ENCODE measurements around the gene SAPCD2. TPM values are rescaled to one million over a fixed set of nuclear protein-coding genes. Genes with fewer than 3 reads are reported as not detected.
"Not testable (repeated sequence)": the region's sequence is repeated elsewhere in the genome, so short reads cannot be mapped to it uniquely, and the experiment has no call there.

SAPCD2 gene
- total RNA-seq, 1 donor from 2014 or later = 1.2 TPM

GRCh38 chr9:137066096-137066861 lies 4.1 kb downstream of the SAPCD2 start:
- DNase-seq (ENCODE audit: low spot score in 2 of 2) (no peak), FAIRE-seq (no peak)

DNA sequence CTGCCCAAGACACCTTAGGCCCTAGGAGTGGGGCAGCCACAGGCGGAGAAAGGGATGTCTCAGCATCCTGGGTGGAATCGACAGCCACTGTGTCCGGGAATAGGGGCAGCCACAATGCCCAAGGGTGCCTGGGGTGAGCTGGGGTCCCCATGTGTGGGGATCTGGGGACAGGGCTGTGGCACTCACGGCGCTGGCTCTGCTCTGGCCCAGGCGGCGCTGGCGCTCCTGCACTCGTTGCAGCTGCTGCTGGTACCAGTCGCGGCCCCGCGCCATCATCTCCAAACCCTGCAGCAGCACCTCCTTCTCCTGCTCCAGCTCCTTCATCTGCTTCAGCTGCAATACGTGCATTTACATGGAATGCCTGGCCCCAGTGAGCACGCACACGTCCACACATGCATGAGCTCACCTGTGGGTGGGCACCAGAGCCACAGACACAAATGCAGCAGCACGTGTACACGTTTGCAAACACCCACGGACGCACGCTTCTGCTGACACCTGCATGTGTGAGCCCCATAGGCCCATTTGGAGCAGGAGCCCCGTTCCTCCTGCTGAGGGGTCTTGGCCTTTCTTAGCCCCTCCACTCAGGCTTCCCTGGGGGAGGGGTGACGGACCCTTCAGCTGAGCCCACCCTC lies 4.9 kb downstream of the SAPCD2 start:
- no peak for DNase-seq (ENCODE audit: low spot score in 2 of 2)
- no peak for FAIRE-seq

DNA sequence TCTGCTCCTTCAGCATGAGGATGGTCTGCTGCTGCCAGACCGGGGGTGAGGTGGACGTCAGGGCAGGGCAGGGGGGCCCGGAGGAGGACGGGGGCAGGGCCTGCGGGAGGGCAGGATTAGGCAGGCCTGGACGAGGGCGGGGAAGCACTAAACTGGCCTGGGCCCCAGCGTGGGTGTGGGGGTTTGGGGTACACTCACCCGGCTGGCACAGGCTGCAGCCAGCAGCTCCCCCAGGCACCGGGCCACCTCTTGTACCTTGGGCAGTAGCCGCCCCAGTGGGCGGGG lies 5.5 kb downstream of the SAPCD2 start:
- FAIRE-seq (no peak), DNase-seq (ENCODE audit: low spot score in 2 of 2) (no peak)

DNA sequence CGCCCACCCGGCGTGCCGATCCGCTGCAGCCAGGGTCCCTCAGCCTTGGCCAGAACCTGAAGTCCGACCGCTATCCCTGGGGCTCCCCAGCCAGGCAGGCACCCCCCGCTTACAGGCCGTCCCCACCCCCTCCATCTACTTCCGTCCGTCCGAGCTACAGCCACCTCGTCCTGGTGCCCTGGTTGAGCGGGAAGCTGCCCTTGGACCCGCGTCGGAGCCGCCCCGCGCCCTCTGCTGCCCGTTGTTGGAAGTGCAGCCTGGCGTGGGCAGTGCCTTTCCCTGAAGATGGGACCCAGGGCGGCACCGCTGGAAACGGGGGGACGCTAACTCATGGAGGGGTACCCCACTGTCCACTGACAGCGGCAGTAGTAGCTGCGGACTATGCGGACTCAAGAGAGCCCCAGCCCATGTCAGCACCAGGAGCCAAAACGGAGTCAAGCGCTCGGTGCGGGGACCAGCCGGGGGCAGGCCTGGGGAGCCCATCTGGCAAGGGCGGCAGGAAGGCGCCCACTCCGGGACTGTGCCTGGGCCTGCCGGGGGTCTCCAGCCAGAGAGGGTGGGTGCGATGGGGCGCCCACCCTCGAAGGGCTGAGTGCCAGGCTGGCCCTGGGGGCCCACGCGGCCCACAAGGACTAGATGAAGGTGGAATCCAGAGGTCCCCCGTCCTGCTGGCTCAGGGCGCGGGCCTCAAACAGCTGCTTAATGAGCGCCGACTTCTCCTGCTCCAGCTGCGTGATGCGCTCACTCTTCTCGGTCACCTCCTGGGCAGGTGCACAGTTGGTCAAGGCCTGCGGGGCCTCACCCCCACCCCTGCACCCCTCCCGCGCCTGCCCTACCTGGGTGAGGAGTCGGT lies 6.1 kb downstream of the SAPCD2 start:
- FAIRE-seq = no peak
- DNase-seq (ENCODE audit: low spot score in 2 of 2) = peak; percentile 73 to 74

DNA sequence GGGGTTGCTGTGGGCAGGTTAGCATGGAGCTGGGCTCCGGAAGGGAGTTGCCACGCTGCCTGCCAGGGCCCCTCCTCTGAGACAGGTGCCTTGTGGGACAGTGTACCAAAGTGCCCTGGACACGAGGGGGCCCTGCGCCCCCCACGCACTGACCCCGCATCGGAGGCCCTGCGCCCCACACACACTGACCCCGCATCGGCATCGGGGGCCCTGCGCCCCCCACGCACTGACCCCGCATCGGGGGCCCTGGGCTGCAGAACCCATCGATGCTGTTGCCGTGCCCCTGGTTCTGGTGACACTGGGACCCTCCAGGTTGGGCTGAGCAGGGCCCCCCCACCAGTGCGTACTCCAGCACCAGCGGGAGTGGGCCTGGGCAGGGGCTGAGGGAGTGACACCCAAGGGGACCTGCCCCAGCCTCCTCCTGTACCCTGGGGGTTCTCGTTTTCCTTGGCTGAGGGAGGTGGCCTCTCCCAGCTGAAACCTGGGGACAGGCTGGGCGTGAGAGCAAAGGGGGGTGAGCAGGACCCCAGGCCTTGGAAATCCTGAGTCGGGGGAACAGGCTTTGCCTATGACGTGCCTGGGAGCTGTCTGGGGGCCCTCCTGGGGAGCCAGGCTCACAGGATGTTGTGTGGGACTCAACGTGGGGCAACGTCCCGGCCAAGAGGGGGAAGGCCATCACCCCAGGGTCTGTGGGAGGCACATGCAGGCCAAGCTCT lies 6.9 kb downstream of the SAPCD2 start:
- FAIRE-seq = no peak
- DNase-seq (ENCODE audit: low spot score in 2 of 2) = no peak

DNA sequence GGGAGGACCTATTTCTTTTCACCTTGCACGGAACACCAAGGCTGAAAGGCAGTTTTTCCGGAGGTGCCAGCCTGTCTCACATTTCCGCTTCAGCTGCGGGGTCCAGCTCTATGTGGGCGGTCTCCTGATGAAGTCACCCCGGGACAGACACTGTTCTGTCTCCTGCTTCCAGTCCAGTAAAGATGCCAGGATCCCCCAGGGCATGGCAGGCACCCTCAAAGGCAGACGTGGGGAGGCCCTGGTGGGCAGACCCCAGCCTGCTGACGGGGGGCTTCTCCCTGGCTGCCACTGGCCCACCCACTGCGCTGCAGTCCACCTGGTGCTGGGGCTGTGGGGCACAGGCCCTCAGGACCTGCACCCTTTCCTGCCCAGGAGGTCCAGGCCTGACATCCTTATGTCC lies 7.6 kb downstream of the SAPCD2 start:
- not testable (repeated sequence) for FAIRE-seq; DNase-seq (ENCODE audit: low spot score in 2 of 2)

DNA sequence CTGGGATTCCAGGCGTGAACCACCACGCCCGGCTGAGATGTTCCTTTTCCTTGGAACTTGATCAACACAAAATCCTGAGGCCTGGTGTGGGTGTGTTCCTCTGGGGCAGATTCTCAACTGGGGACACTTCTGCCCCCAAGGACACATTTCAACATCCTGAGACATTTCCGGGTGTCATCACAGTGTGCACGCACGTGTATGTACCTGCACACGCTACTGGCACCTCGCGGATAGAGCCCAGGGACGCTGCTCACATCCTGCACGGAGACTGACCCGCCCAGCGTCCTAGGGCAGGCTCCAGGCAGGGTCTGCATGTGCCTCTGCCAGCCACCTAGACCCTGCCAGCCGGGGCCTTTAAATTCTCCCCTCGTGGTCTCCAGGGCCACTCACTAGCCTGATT lies 8.0 kb downstream of the SAPCD2 start:
- FAIRE-seq = no peak

GRCh38 chr9:137058521-137059234 lies 11.7 kb downstream of the SAPCD2 start:
- no peak for FAIRE-seq

More for the DNA sequence above, 8.0 kb downstream of the SAPCD2 start:
- no peak for DNase-seq (ENCODE audit: low spot score in 2 of 2)

GRCh38 chr9:137057545-137057944 lies 12.8 kb downstream of the SAPCD2 start:
- FAIRE-seq = no peak
- DNase-seq (ENCODE audit: low spot score in 2 of 2) = no peak

More at GRCh38 chr9:137058521-137059234, 11.7 kb downstream of the SAPCD2 start:
- no peak for DNase-seq (ENCODE audit: low spot score in 2 of 2)

DNA sequence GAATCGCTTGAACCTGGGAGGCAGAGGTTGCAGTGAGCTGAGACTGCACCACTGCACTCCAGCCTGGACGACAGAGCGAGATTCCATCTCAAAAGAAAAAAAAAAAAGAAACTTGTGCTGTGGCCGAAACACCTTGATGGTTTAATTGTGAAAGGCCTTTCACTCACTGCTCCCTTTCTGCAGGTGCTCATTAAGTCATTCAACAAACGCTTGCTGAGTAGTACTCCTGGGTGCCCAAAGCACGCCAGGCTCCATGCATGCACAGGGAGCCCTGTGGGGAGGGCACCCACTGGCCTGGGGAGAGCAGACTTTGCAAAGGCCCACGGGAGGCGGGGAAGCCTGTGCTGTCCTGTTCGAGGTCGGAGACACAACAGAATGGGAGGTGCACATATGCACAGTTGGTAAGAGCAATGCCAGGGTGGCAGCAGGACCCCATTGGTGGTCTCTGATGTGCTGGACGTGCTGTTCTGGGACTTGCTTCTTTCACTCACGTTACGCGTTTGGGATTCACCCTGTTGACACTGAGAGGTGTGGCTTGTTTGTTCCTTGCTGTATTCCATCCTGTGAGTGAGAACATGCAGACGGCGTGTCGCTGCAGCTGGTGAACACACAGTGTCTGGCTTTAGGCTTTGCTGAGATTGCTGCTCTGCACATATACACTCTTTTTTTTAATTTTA lies 13.5 kb downstream of the SAPCD2 start:
- DNase-seq (ENCODE audit: low spot score in 2 of 2) (no peak), FAIRE-seq (no peak)

DNA sequence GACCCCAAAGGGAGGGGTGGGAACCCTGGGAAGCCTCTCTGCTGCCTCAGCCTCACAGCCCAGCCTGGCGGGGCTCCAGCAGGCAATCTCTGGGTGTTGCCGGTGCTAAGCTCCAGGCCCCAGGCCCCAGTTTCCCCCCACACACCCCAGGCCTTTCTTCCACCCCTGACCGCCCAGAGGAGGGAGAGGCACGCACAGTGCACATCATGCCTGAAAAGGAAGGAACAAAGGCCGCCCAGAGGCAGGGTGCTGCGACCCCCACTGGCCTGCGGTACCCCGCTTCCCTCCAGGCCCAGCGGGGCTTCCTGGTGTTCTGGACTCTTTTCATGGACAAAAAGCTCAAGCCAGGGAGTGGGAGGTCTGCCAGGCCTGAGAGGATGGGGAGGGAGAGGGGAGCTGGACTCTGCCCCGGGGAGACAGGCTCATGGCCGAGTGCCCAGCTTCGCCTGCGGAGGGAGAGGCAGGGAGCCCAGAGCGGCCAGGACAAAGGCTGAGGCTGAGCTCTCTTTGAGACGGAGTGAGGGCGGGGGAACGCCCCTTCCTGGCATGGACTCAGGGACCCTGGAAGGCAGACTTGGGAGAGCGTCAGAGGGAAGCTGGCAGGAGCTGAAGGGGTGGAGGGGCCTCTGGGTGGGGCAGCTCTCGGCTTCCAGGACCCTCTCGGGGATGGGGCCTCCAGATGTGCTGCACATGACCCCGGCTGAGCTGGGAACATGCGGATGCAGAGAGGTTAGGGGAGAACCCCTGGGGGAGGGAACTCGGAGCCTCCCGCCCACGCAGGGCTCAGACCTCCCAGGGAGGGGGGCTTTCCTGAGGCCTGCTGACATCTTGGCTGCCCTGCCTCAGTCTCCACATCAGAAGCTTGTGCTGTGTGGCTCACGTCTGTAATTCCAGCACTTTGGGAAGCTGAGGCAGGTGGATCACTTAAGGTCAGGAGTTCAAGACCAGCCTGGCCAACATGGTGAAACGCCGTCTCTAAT lies 14.7 kb downstream of the SAPCD2 start:
- no peak for FAIRE-seq

DNA sequence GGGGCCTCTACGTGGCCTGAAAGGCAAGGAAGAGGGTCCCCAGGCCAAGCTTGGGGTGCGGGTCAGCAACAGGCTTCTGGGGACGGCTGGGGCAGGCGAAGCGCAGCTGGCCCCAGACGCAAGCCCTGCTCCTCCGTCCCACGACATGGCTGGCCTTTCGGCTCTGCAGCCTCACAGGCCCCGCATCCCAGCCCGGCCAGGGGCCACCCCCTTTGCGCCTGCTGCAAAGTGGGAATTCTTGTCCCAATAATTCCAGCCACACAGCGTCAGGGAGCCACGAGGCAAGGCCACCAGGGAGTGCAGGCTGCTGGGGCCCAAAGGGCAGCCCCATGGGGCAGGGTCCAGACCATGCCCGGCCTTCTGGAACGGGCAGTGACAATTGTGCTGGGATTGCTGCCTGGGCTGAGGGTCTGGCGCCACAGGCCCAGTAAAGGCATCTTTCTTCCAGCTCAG lies 15.4 kb downstream of the SAPCD2 start:
- no peak for FAIRE-seq
- no peak for DNase-seq (ENCODE audit: low spot score in 2 of 2)

More for the DNA sequence above, 14.7 kb downstream of the SAPCD2 start:
- DNase-seq (ENCODE audit: low spot score in 2 of 2) = peak; percentile 89

- FAIRE-seq (no peak), DNase-seq (ENCODE audit: low spot score in 2 of 2) (peak in 1 of 2 donors; percentile 76)
These were observed 16.1 kb downstream of the SAPCD2 start, which contains the start of gene ENTPD2 for GRCh38 chr9:137053944-137054931. Gene ENTPD2, minus strand, starts transcription at chr9:137054061. Its CDS starts 64 bp downstream, at chr9:137053997.

- DNase-seq (ENCODE audit: low spot score in 2 of 2) = no peak
- no peak for FAIRE-seq
These were observed 17.1 kb downstream of the SAPCD2 start for GRCh38 chr9:137052998-137053943.

DNA sequence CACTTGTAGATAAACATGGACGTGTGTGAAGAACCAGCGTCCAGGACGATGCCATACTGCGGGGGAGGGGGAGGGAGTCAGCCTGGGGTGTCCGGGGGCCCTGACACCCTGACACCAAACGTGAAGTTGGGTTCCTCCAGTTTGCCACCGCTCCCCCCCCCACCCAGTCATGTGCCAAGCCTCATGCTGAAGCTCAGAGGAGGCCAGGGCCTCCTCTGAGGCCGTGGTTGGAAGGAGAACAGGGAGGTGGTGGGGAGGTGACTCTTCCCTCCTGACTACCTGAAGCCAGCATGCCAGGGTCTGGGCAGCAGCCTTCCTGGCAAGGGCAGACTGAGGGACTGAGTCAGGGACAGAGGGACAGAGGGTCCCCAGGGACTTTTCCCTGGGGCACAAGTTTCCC lies 18.1 kb downstream of the SAPCD2 start:
- no peak for FAIRE-seq

More for the DNA sequence above, 18.1 kb downstream of the SAPCD2 start:
- DNase-seq (ENCODE audit: low spot score in 2 of 2) = no peak
